ENCODE measurements around the gene PRR13. TPM values are rescaled to one million over a fixed set of nuclear protein-coding genes. Genes with fewer than 3 reads are reported as not detected.
"Not testable (repeated sequence)": the region's sequence is repeated elsewhere in the genome, so short reads cannot be mapped to it uniquely, and the experiment has no call there.

PRR13 gene
- total and polyA plus RNA-seq, 8 donors, result 44.3 to 437 (median 164) TPM

GRCh38 chr12:53418221-53418620, 23.3 kb upstream of the PRR13 start:
- Histone ChIP-seq H3K27me3 (no peaks in the 10 kb centered on the region), H3K4me1 (peaks cover 11 to 66% (median 34%) of the 10 kb centered on the region in 4 donors), H3K27ac (no peak overlapping the region), H3K4me3 (no peak overlapping the region), H3K9me3 (no peaks in the 10 kb centered on the region), H3K36me3 (peaks cover 0 to 13% (median 8%) of the 10 kb centered on the region in 4 donors)
- TF ChIP-seq EP300 (IDR thresholded peaks at IDR 0.05), result no peak
- no peak for TF ChIP-seq POLR2A (IDR thresholded peaks at IDR 0.05)
- TF ChIP-seq, protein P1, sequence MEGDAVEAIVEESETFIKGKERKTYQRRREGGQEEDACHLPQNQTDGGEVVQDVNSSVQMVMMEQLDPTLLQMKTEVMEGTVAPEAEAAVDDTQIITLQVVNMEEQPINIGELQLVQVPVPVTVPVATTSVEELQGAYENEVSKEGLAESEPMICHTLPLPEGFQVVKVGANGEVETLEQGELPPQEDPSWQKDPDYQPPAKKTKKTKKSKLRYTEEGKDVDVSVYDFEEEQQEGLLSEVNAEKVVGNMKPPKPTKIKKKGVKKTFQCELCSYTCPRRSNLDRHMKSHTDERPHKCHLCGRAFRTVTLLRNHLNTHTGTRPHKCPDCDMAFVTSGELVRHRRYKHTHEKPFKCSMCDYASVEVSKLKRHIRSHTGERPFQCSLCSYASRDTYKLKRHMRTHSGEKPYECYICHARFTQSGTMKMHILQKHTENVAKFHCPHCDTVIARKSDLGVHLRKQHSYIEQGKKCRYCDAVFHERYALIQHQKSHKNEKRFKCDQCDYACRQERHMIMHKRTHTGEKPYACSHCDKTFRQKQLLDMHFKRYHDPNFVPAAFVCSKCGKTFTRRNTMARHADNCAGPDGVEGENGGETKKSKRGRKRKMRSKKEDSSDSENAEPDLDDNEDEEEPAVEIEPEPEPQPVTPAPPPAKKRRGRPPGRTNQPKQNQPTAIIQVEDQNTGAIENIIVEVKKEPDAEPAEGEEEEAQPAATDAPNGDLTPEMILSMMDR (IDR thresholded peaks at IDR 0.05), result no peak
- TF ChIP-seq POLR2AphosphoS5 (IDR thresholded peaks at IDR 0.05), result no peak
- 82 to 90% (median 87%) methylated on average over 3 of the region's 3 CpGs for WGBS, 5 donors
- no peak for DNase-seq
- intact Hi-C loops (cut with DNase I; ENCODE audit: low total_unique reads), result no loop called here

DNA sequence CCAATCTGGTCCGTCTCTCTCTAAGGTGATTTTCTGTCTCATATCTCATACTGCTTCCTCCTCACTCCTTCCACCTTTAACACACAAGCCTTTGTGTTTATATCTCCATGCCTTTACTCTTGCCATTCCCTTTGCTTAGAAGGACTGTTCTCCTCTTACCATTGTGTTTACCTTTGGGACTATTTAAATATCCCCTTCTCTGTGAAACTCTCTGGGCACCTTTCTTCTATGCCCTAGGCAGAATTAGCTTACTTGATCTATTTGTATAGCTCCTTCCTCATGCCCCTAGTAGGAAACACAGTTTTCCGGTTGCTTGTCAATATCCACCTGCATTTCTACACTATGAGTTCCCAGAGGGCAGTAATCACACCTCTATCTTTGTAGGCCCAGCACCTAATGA, 21.8 kb upstream of the PRR13 start:
- Histone ChIP-seq H3K4me3 (no peak overlapping the region), H3K27ac (peak overlapping the region; percentile 17 to 79 (median 70)), H3K9me3 (no peaks in the 10 kb centered on the region), H3K4me1 (peaks cover 11 to 50% (median 26%) of the 10 kb centered on the region in 4 donors), H3K27me3 (no peaks in the 10 kb centered on the region), H3K36me3 (no peaks in the 10 kb centered on the region)
- DNase-seq, result peak in 1 of 2 donors; percentile 58
- 32 to 63% (median 49%) methylated on average over 2 of the region's 2 CpGs for WGBS, 5 donors
- intact Hi-C loops (cut with DNase I; ENCODE audit: low total_unique reads), result loop anchor here (5.0 kb wide), 1 partner anchor 67 kb away; no protein-coding TSS in a partner anchor
- TF ChIP-seq, protein P1 (IDR thresholded peaks at IDR 0.05), result no peak
- TF ChIP-seq POLR2AphosphoS5 (IDR thresholded peaks at IDR 0.05) (no peak), POLR2A (IDR thresholded peaks at IDR 0.05) (no peak), EP300 (IDR thresholded peaks at IDR 0.05) (no peak)

- H3K4me3 ChIP-seq, DNase-seq, H3K36me3 ChIP-seq, H3K9me3 ChIP-seq, H3K27me3 ChIP-seq, H3K27ac ChIP-seq: not testable (repeated sequence)
- peaks cover 11 to 39% (median 18%) of the 10 kb centered on the region in 4 donors for H3K4me1 ChIP-seq
- 87 to 95% (median 92%) methylated on average over 11 to 12 of the region's 12 CpGs for WGBS, 5 donors
- intact Hi-C loops (cut with DNase I; ENCODE audit: low total_unique reads), result loop anchor here (5.0 kb wide), 1 partner anchor 70 kb away; no protein-coding TSS in a partner anchor
These were observed 19.3 kb upstream of the PRR13 start for GRCh38 chr12:53422247-53422646.

DNA sequence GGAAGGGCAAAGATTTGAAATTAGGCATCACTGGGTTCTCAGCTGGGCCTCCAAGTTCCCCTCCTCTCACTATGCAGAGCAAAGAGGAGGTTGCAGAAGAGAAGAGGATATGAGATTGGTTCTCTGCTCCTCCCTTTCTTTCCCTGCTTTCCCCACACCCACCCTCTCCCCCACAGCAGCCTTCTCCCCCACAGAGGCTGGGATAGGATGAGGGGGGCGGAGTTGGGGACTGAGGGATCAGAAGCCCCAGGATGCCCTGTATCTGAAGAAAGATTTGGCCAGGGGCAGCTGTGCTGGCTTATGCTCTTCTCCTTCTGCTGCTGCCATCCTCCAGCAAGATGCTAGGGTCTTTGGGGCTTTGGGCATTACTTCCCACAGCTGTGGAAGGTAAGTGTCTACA, 17.9 kb upstream of the PRR13 start, which contains the start of gene AMHR2:
Gene AMHR2 (plus strand): TSS at position 259 of the 400 bp plus-strand sequence. CDS start 80 bp downstream, at position 339.
- no peaks in the 10 kb centered on the region for H3K27me3 ChIP-seq
- DNase-seq, result no peak
- no peak within 1 kb of the TSS for H3K4me3 ChIP-seq
- WGBS, 5 donors, result 95 to 100% (median 100%) methylated on average over 1 of the region's 1 CpG
- no peaks in the 10 kb centered on the region for H3K9me3 ChIP-seq
- no peaks in the 10 kb centered on the region for H3K36me3 ChIP-seq
- no peak within 1 kb of the TSS for H3K27ac ChIP-seq
- H3K4me1 ChIP-seq, result peaks cover 11 to 28% (median 17%) of the 10 kb centered on the region in 4 donors
- TF ChIP-seq POLR2A (IDR thresholded peaks at IDR 0.05), result no peak
- TF ChIP-seq EP300 (IDR thresholded peaks at IDR 0.05), result no peak
- TF ChIP-seq, protein P1 (IDR thresholded peaks at IDR 0.05), result no peak
- no peak for TF ChIP-seq POLR2AphosphoS5 (IDR thresholded peaks at IDR 0.05)
- intact Hi-C loops (cut with DNase I; ENCODE audit: low total_unique reads), result loop anchor here (5.0 kb wide), 1 partner anchor 71 kb away; no protein-coding TSS in a partner anchor
